DMS 273 (cell line): Measurements from ENCODE around the gene JPH3.
A peak's percentile ranks its signal among the peaks of the same experiment; 100 is the strongest.

Source experiments
- DNase-seq: peaks from one replicate; lab custom pipeline; 2025; ENCODE audit not compliant: unreplicated experiment; lab: John Stamatoyannopoulos, UW

JPH3 gene

GRCh38 chr16:87733190-87733589 lies 130.9 kb downstream of the JPH3 start:
- no peak for DNase-seq

GRCh38 chr16:87734644-87735043 lies 132.3 kb downstream of the JPH3 start:
- DNase-seq, result no peak

- DNase-seq, result no peak
Measured at GRCh38 chr16:87735270-87736007, 133.1 kb downstream of the JPH3 start.

- no peak for DNase-seq
Measured at GRCh38 chr16:87736008-87736382, 133.7 kb downstream of the JPH3 start.

- DNase-seq, result no peak
Measured at GRCh38 chr16:87739801-87740200, 137.5 kb downstream of the JPH3 start.

- DNase-seq, result peak; percentile 98
Measured at GRCh38 chr16:87740441-87740840, 138.1 kb downstream of the JPH3 start.

GRCh38 chr16:87740909-87741424 lies 138.7 kb downstream of the JPH3 start:
- DNase-seq, result peak; percentile 96

GRCh38 chr16:87741700-87742415 lies 139.6 kb downstream of the JPH3 start:
- DNase-seq, result no peak

- DNase-seq, result no peak
Measured at GRCh38 chr16:87742781-87743490, 140.6 kb downstream of the JPH3 start.

- no peak for DNase-seq
Measured at GRCh38 chr16:87744750-87745514, 142.6 kb downstream of the JPH3 start.

- no peak for DNase-seq
Measured at GRCh38 chr16:87746178-87746577, 143.9 kb downstream of the JPH3 start.
